ENCODE results near the gene SEMA6D. TPM values are rescaled to one million over a fixed set of nuclear protein-coding genes. Genes with fewer than 3 reads are reported as not detected.
A peak's percentile ranks its signal among the peaks of the same experiment; 100 is the strongest.

The SEMA6D gene
- total and polyA plus RNA-seq, 10 of the 15 experiments (the other 5 are each of a cell fraction or from before 2014, with no cell fraction given), result 0.01 to 0.52 (median 0.09) TPM; not detected in 6

GRCh38 chr15:47773143-47773542 lies 55.8 kb downstream of the SEMA6D start:
- ATAC-seq (peak; percentile 38; the same call in 1 of the 3 replicates), FAIRE-seq (no peak), DNase-seq (ENCODE audit: low read depth, low spot score) (no peak)
- no peaks in the 10 kb centered on the region for H3K79me2 ChIP-seq (ENCODE audit: control insufficient read depth, insufficient read depth, low read length)
- CTCF ChIA-PET, result no interaction called here
- H3K27me3 ChIP-seq (replicated peaks in 1 of 2; ENCODE audit: control insufficient read depth in 2 of 2, insufficient read depth in 2 of 2, low read length in 1 of 2), result no peaks in the 10 kb centered on the region; a peak in 1 of 4 replicates
- H3K36me3 ChIP-seq (ENCODE audit: control insufficient read depth in 2 of 2, insufficient read depth in 2 of 2, low read length in 1 of 2), result no peaks in the 10 kb centered on the region
- SMC1A ChIA-PET (ENCODE audit: uncharacterized antibody, unreplicated experiment), result no interaction called here
- RAD21 ChIA-PET (ENCODE audit: unreplicated experiment), result no interaction called here
- 27% methylated on average over 6 of the region's 6 CpGs for WGBS (ENCODE audit: insufficient coverage, insufficient replicate concordance, low lambda C conversion rate, missing lambda C conversion rate)
- no peak overlapping the region for H3K27ac ChIP-seq (ENCODE audit: control insufficient read depth, insufficient read depth)
- no TSS peak for BruUV-seq (replicated peaks)
- no peak overlapping the region for H3K9ac ChIP-seq (ENCODE audit: control insufficient read depth, insufficient read depth, low read length)
- POLR2A ChIA-PET, result no interaction called here
- in situ Hi-C loops (cut with MboI) (no loop called here), intact Hi-C loops (cut with micrococcal nuclease; ENCODE audit: unreplicated experiment) (no loop called here)
- no peak overlapping the region for H3K4me2 ChIP-seq (ENCODE audit: control insufficient read depth, insufficient read depth)
- no peaks in the 10 kb centered on the region for H4K20me1 ChIP-seq (ENCODE audit: control insufficient read depth, insufficient read depth)
- H3K4me3 ChIP-seq, result no peak overlapping the region
- no peak overlapping the region for H2AFZ ChIP-seq (ENCODE audit: control insufficient read depth, low read depth, low read length)
- no peaks in the 10 kb centered on the region for H3K4me1 ChIP-seq (ENCODE audit: control insufficient read depth, insufficient read depth, low read length)
- H3K9me3 ChIP-seq (replicated peaks; ENCODE audit: control insufficient read depth, insufficient read depth, low read length), result no peaks in the 10 kb centered on the region; the same call in 2 of the 3 replicates
- TF ChIP-seq SKIL (IDR thresholded peaks at IDR 0.05; ENCODE audit: low read depth, poor library complexity, severe bottlenecking), result no peak
- no peak for TF ChIP-seq POLR2AphosphoS2 (IDR thresholded peaks at IDR 0.05; ENCODE audit: low read depth, low read length)

- FAIRE-seq, result no peak
- 0% methylated on average over 1 of the region's 1 CpG for WGBS (ENCODE audit: insufficient coverage, insufficient replicate concordance, low lambda C conversion rate, missing lambda C conversion rate)
- intact Hi-C loops (cut with micrococcal nuclease; ENCODE audit: unreplicated experiment) (no loop called here), in situ Hi-C loops (cut with MboI) (no loop called here)
- no peaks in the 10 kb centered on the region for H3K79me2 ChIP-seq (ENCODE audit: control insufficient read depth, insufficient read depth, low read length)
- no peaks in the 10 kb centered on the region; a peak in 1 of 4 replicates for H3K27me3 ChIP-seq (replicated peaks in 1 of 2; ENCODE audit: control insufficient read depth in 2 of 2, insufficient read depth in 2 of 2, low read length in 1 of 2)
- H3K36me3 ChIP-seq (ENCODE audit: control insufficient read depth in 2 of 2, insufficient read depth in 2 of 2, low read length in 1 of 2), result no peaks in the 10 kb centered on the region
- no peak overlapping the region for H3K4me3 ChIP-seq
- H3K27ac ChIP-seq (ENCODE audit: control insufficient read depth, insufficient read depth), result no peak overlapping the region
- ChIA-PET SMC1A (ENCODE audit: uncharacterized antibody, unreplicated experiment) (no interaction called here), POLR2A (no interaction called here), RAD21 (ENCODE audit: unreplicated experiment) (no interaction called here), CTCF (no interaction called here)
- TF ChIP-seq IRF3 (IDR thresholded peaks at IDR 0.05) (no peak), TBL1XR1 (IDR thresholded peaks at IDR 0.05; ENCODE audit: low read depth, low read length) (no peak), RELA (IDR thresholded peaks at IDR 0.05; ENCODE audit: borderline replicate concordance, partially characterized antibody) (no peak), MAX (IDR thresholded peaks at IDR 0.05; ENCODE audit: low read depth, low read length) (no peak), FOXM1 (IDR thresholded peaks at IDR 0.05; ENCODE audit: low read depth, low read length) (no peak), SREBF1 (IDR thresholded peaks at IDR 0.05; ENCODE audit: low read length) (no peak), ATF7 (IDR thresholded peaks at IDR 0.05; ENCODE audit: low read depth) (no peak), SKIL (IDR thresholded peaks at IDR 0.05; ENCODE audit: low read depth, poor library complexity, severe bottlenecking) (no peak)
- H3K4me2 ChIP-seq (ENCODE audit: control insufficient read depth, insufficient read depth), result no peak overlapping the region
- no peak overlapping the region for H2AFZ ChIP-seq (ENCODE audit: control insufficient read depth, low read depth, low read length)
- H3K9ac ChIP-seq (ENCODE audit: control insufficient read depth, insufficient read depth, low read length), result no peak overlapping the region
- BruUV-seq (replicated peaks), result no TSS peak
- H4K20me1 ChIP-seq (ENCODE audit: control insufficient read depth, insufficient read depth), result no peaks in the 10 kb centered on the region
- DNase-seq (ENCODE audit: low read depth, low spot score), result no peak
- ATAC-seq, result no peak
- H3K4me1 ChIP-seq (ENCODE audit: control insufficient read depth, insufficient read depth, low read length), result no peaks in the 10 kb centered on the region
- H3K9me3 ChIP-seq (replicated peaks; ENCODE audit: control insufficient read depth, insufficient read depth, low read length), result no peaks in the 10 kb centered on the region; the same call in 2 of the 3 replicates
These were observed 61.0 kb downstream of the SEMA6D start for GRCh38 chr15:47778263-47778770.
